LNCaP clone FGC (cell line): Measurements from ENCODE around the gene PAPOLB.

Experiments used
- DNase-seq: peaks from one replicate; pipeline ENCODE4 v3.0.0-alpha.2; 2011; ENCODE audit warnings: low read depth
- H3K4me3 ChIP-seq: 2 replicates; pipeline ENCODE4 v1.5.1; 2011; ENCODE audit warnings: mild to moderate bottlenecking, low read depth, low read length, control low read depth
- TF ChIP-seq, protein P1 (sequence below): IDR thresholded peaks from 2 replicates; pipeline ENCODE4 v1.5.1; 2012; ENCODE audit warnings: mild to moderate bottlenecking; ENCODE audit not compliant: control insufficient read depth, insufficient read depth; ENCODE audit errors: extremely low read depth

Gene PAPOLB

GRCh38 chr7:4861673-4862072, at the start of gene PAPOLB:
Gene PAPOLB (minus strand): TSS chr7:4862030. CDS start chr7:4861810, 220 bp downstream.
- TF ChIP-seq, protein P1, sequence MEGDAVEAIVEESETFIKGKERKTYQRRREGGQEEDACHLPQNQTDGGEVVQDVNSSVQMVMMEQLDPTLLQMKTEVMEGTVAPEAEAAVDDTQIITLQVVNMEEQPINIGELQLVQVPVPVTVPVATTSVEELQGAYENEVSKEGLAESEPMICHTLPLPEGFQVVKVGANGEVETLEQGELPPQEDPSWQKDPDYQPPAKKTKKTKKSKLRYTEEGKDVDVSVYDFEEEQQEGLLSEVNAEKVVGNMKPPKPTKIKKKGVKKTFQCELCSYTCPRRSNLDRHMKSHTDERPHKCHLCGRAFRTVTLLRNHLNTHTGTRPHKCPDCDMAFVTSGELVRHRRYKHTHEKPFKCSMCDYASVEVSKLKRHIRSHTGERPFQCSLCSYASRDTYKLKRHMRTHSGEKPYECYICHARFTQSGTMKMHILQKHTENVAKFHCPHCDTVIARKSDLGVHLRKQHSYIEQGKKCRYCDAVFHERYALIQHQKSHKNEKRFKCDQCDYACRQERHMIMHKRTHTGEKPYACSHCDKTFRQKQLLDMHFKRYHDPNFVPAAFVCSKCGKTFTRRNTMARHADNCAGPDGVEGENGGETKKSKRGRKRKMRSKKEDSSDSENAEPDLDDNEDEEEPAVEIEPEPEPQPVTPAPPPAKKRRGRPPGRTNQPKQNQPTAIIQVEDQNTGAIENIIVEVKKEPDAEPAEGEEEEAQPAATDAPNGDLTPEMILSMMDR, result no peak
- DNase-seq, result no peak
- no peak within 1 kb of the TSS for H3K4me3 ChIP-seq

GRCh38 chr7:4911111-4911828, 49.4 kb upstream of the PAPOLB start:
- TF ChIP-seq, protein P1, result no peak

GRCh38 chr7:4906682-4907081, 44.9 kb upstream of the PAPOLB start:
- TF ChIP-seq, protein P1, result no peak
- no peak overlapping the region for H3K4me3 ChIP-seq
- no peak for DNase-seq

More at GRCh38 chr7:4911111-4911828, 49.4 kb upstream of the PAPOLB start:
- no peak overlapping the region for H3K4me3 ChIP-seq
- no peak for DNase-seq

- TF ChIP-seq, protein P1, result no peak
- H3K4me3 ChIP-seq, result no peak overlapping the region
- no peak for DNase-seq
These were observed 43.3 kb upstream of the PAPOLB start for GRCh38 chr7:4905171-4905570.

DNA sequence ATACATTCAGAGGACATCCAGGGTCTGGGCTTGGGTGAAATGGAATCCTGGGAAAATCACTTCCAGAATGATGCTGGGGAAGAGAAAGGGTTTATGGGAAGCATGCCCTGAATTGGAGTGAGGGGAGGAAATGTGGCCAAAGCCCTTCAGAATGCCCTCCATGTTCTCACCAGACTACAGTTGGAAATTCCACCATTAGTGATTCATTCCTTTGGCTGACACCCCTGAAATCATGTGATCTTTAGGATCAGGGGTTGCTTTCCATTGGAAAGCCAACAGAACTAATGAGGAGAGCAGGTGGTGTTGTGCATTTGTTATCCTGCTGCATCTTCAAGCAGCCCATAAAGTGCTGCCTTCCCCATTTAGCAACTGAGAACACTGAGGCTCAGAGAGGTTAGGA, 42.5 kb upstream of the PAPOLB start:
- no peak for DNase-seq
- H3K4me3 ChIP-seq, result no peak overlapping the region
- TF ChIP-seq, protein P1, result no peak

- TF ChIP-seq, protein P1, result no peak
These were observed 33.9 kb upstream of the PAPOLB start for GRCh38 chr7:4895766-4896165.

GRCh38 chr7:4894482-4894881, 32.7 kb upstream of the PAPOLB start:
- no peak for DNase-seq
- TF ChIP-seq, protein P1, result no peak
- H3K4me3 ChIP-seq, result no peak overlapping the region

More at GRCh38 chr7:4895766-4896165, 33.9 kb upstream of the PAPOLB start:
- no peak for DNase-seq
- H3K4me3 ChIP-seq, result no peak overlapping the region
